Measurements from ENCODE around the gene MNX1.

MNX1 gene

GRCh38 chr7:157001920-157002818, 8.3 kb downstream of the MNX1 start:
- DNase-seq, result no peak

GRCh38 chr7:157000741-157001653, 9.5 kb downstream of the MNX1 start:
- no peak for DNase-seq

DNA sequence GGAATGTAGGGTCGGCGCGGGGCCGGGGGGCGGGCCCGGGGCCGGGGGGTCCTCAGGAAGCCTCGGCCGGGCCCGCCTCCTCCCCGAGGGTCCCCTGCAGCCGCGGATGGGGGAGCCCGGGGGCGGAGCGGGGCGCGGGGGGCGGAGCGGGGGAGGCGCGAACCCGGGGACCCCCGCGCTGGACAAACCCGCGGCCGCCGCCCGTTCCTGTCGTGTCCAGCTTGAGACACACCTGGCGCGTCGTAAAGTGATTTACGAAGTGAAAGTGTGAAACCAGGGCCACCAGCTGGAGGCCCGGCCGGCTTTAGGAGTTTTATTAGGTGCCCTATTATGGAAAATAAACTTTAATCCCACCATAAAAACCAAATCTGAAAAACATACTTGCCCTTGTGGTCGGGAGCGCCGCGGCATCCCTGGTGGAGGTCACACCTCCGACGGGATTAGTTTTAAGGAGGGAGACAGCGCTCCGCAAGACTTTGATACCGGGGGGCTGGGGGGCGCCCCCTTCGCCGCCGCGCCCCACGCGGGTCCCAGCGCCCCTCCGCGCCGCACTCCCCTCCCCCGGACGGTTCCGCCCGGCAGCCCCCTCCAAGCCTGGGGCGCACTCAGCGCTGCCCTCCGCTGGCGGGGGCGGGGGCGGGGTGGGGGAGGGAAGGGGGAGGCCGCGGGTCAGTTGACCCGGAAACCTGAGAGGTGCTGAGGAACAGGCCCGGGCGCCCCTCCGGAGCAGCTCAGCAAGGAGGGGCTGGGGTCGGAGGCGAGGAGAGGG, 10.3 kb downstream of the MNX1 start:
- peak in 1 of 2 experiments; percentile 15 for DNase-seq

GRCh38 chr7:156998988-156999957, 11.2 kb downstream of the MNX1 start:
- no peak for DNase-seq

DNA sequence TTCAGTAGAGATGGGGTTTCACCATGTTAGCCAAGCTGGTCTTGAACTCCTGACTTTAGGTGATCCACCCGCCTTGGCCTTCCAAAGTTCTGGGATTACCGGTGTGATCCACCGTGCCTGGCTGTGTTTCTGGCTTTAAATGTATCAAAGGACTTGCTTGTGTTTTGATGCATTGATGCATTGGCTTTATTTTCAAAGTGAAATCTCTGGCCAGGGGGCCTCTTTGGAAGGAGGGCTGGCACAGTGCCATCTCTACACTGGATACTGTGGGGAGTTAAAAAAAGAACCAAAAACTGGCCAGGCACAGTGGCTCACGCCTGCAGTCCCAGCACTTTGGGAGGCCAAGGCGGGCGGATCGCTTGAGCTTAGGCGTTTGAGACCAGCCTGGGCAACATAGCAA, 16.0 kb downstream of the MNX1 start:
- DNase-seq, result no peak

GRCh38 chr7:156993925-156994235, 16.6 kb downstream of the MNX1 start:
- DNase-seq, result no peak

DNA sequence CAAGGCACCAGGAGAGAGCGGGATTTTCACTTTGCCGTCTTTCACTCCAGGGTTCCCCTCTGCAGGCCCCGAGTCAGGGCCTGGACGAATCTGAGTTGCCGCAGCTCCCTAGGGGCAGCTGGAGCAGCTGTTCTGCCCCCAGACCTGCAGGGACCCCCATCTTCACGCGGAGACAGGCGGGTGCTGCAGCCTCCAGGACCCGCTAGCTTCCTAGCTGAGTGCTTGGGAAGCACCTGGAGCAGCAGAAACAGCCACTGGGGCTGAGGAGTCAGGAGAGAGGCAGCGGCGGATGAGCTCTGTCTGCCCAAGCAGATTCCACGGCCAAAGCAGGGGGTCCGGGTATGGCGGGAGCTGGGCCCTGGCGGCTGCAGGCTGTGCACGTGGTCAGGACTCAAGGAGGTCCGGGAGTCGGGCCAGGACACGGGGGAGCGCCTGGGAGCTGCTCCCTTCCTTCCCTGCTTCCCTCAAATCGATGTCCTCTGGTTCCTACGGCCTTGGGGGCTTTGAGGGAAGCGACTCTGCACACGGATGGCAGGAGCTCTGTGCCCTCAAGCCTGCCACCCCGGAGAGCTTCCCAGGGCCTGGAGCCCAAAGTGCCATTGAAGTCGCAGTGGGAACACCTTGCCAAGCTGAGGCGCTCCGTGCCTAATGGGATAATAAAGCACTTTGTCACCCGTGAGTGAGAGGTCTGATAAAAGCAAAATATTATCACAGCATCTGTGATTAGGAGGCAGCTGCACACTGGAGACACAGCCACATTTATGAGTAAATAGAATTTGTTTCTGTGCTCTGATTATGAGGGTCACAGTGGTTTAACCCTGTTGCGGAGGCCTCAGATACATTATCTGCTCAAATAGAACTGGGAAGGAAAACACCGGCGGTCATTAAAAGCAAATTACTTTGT, 17.2 kb downstream of the MNX1 start:
- no peak for DNase-seq

GRCh38 chr7:156989766-156990535, 20.5 kb downstream of the MNX1 start:
- no peak for DNase-seq

DNA sequence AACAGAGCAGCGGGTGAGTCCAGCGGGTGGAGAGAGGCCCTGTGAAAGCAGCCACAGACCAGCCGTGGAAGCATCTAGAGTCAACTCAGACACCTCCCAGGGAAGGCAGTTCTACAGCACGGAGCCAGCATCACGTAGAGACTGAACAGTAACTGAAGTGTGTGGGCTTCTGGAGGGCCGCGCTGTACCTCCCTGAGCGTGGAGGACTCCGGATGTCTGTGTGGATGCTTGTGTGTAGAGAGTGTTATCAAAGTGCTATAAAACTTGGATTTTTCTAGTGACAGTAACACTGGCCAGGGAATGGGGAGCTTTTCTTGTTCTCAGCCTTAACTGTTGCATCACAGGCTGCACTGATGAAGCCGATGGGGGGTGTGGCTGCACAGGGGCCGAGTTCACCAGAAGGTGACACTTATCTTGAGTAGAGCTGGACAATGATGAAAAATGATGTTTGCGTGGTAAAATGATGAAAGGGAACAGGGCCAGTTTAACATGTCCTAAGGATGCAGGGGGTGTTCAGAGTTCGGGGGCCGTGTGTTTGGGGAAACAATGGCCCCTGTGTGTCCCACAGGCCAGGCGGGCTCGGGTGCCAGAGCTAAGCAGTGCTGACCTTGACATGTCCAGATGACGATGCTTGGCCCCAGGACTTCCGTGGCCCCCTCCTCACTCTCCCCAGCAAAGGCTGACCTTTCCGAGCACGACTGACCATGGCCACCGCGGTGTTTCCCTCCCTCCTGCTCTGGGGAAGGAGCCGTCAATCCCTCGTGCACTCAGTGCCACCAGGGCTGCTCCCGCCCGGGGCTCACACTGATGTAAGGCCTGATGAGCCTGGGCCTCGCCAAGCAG, 21.9 kb downstream of the MNX1 start:
- DNase-seq, result no peak

GRCh38 chr7:156986378-156986777, 24.1 kb downstream of the MNX1 start:
- DNase-seq, result no peak

DNA sequence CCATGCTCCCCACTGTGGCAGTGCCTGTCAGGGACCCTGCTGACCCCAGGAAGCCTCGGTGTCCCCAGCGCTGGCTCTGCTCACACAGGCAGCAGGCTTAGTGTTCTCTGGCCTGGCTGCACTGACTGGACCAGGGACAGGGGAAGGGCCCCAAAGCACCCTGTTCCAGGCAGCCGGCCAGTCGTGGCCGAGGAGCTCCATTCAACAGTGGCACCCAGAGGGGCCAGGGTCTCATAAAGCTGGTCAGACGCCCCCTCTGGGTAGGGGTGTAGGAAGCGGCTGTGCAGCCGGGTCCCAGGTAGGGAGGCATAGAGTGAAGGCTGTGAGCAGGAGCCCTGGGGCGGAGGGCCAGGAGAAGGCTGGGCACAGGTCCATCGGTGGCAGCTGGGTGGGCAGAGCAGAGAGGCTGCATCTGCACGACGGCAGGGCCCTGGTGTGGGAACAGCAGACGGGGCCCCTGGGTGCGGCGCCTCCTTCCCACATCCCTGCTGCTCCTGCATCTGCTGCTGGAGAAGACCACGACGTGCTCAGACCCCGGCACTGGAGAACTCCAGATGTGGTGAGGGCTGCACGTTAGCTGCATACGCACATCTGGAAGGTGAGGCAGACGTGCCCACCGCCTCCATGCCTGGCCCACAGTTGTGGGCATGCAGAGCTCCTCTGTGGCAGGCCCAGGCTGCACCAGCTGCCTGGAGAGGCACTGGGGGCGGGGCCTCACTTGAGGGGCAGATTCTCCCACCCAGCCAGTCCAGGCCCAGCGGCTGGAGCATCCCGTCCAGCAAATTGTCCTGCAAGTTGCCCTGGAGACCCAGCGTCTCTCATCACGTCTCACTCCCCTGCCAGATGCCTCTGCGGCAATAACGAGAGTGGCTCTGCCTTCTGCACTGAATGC, 25.1 kb downstream of the MNX1 start:
- peak in 1 of 2 experiments; percentile 20 for DNase-seq

- DNase-seq, result no peak
Observed at GRCh38 chr7:156984174-156984891, 26.1 kb downstream of the MNX1 start.

DNA sequence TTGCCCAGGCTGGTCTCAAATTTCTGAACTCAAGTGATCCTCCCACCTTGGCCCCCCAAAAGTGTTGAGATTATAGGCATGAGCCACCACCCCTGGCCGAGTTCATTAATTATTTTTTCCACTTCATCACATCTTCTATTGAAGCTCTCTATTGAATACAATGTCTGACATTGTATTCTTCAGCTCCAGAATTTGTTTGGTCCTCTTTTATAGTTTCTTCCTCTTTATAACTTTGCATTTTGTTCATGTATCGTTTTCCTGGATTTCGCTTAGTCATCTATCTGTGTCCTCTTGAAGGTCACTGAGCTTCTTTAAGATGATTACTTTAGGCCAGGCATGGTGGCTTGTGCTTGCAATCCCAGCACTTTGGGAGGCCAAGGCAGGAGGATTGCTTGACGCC, 30.8 kb downstream of the MNX1 start:
- no peak for DNase-seq

DNA sequence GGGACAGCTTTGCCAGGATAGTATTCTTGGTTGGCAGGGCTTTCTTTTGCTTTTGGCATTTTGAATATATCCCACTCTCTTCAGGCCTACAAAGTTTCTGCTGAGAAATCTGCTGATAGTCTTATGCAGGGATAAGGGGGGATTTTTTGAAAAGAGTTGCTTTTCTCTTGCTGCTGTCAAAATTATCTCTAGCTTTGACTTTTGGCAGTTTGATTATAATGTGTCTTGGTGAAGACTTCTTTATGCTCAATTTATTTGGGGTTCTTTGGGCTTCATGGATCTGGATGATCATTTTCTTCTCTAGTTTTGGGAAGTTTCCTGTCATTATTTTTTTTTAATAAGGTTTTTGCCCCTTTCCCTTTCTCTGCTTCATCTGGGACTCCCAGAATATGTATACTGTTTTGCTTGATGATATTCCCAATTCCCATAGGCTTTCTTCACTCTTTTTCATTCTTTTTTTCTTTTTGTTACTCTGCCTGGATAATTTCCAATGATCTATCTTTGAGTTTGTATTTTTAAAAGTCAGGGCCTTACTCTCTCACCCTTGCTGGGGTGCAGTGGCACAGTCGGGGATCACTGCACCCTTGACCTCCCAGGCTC, 31.4 kb downstream of the MNX1 start:
- DNase-seq, result no peak

GRCh38 chr7:156975620-156976019, 34.8 kb downstream of the MNX1 start:
- no peak for DNase-seq

- DNase-seq, result peak in 1 of 2 experiments; percentile 13
Observed at GRCh38 chr7:156969972-156970420, 40.5 kb downstream of the MNX1 start.

DNA sequence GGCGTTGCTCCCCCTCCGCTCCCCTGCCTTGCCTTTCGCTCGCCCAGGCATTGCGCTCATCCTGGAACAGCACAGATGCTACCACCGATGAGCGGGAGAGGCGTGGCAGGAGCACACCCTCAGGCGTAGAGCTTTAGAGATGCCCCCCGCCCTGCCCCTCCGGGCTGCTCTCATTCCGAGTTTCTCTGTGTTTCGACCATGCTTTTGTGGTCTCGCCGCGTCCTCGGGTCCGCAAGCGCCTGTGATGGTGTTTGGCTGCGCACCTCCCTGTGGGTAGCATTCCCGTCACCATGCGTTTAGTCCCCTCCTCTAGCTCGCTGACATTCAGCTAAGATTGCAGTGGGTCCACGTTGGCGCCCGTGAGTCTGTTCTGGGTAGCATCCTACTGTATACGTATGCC, 42.3 kb downstream of the MNX1 start:
- DNase-seq, result no peak

Data from NCI-H524 (cell line).